ENCODE results near the gene POLR3GL.
"Not testable (repeated sequence)": the region's sequence is repeated elsewhere in the genome, so short reads cannot be mapped to it uniquely, and the experiment has no call there.

GRCh38 chr1:146026650-146027049, 62.2 kb downstream of the POLR3GL start:
- not testable (repeated sequence) for TF ChIP-seq ZNF274 (IDR thresholded peaks at IDR 0.05; ENCODE audit: low read depth, low read length); YY1 (IDR thresholded peaks at IDR 0.05; ENCODE audit: insufficient read depth, insufficient read length); SUZ12 (IDR thresholded peaks at IDR 0.05; ENCODE audit: extremely low read depth, insufficient read depth, insufficient read length)
